HG02763 (cell line): ENCODE measurements around the gene CCT6A.
A peak's percentile ranks its signal among the peaks of the same experiment; 100 is the strongest.
"Not testable (repeated sequence)": the region's sequence is repeated elsewhere in the genome, so short reads cannot be mapped to it uniquely, and the experiment has no call there.

Experiments used
- ATAC-seq: cut with Tn5 transposase; IDR thresholded peaks from one replicate; pipeline ENCODE4 v1.9.1; 2021; ENCODE audit warnings: mild to moderate bottlenecking, moderate library complexity; ENCODE audit not compliant: unreplicated experiment

Gene CCT6A

DNA sequence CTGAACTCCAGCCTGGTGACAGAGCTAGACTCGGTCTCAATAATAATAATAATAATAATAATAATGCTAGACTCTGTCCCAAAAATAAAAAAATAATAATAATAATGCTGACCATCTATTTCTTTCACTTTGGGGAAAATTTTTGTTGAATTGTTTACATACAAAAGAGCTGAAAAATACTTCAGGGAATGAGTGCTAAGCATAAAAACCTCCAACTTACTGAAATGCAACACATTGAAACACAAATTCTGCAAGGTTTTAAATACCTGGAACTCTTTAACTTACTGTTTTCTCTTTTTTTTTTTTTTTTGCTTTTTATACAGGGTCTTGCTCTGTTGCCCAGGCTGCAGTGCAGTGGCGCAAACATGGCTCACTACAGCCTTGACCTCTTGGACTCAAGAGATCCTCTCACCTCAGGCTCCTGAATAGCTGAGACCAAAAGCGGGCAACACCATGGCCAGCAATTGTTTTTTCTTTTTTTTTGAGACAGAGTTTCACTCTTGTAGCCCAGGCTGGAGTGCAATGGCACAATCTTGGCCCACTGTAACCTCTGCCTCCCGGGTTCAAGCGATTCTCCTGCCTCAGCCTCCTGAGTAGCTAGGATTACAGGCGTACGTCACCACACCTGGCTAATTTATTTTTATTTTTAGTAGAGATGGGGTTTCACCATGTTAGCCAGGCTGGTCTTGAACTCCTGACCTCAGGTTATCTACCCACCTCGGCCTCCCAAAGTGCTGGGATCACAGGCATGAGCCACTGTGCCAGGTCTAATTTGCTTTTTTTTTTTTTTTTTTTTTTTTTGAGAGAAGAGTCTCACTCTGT is 46.8 kb downstream of the CCT6A start:
- not testable (repeated sequence) for ATAC-seq

DNA sequence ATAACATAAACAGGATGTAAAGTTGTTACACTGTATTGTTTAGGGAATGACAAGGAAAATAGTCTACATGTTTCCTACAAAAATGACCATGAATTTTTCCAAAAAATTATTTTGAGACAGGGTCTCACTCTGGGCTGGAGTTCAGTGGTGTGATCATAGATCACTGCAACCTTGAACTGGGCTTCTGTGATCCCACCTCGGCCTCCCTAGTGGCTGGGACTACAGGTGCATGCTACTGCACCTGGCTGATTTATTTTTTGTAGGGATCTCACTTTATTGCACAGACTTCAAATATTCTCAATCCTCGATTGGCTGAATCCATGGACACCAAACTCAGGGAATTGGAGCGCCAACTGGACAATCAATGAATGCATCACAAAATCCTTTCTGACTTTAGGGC is 48.1 kb downstream of the CCT6A start:
- ATAC-seq = no peak

DNA sequence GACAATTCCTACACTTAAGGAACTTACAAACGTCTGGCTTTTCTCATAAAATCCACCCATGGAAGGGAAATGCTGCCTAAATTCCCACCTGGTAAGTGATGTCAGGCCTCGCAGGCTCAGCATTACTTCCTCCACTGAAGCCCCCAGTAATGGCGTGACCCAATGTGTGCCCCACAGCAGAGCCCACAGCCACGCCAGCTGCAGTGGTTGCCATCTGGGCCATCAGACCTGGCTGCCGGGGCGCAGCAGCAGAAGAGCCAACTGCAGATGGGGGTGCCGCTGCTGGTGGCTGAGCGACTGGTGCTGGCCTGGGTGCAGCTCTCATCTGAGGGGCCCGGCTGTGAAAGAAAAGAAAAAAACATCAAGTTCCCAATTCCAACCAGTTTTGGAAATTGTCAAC is 52.6 kb downstream of the CCT6A start:
- ATAC-seq = not testable (repeated sequence)

GRCh38 chr7:56105508-56105907 is 53.9 kb downstream of the CCT6A start:
- peak; percentile 24 for ATAC-seq

GRCh38 chr7:56106108-56107073 is 54.8 kb downstream of the CCT6A start, which contains the start of gene CHCHD2:
TSS of gene CHCHD2 (minus strand) at chr7:56106476. CDS start at chr7:56106413, 63 bp downstream.
- ATAC-seq = peak; percentile 100

GRCh38 chr7:56107954-56108258 is 56.3 kb downstream of the CCT6A start:
- no peak for ATAC-seq

DNA sequence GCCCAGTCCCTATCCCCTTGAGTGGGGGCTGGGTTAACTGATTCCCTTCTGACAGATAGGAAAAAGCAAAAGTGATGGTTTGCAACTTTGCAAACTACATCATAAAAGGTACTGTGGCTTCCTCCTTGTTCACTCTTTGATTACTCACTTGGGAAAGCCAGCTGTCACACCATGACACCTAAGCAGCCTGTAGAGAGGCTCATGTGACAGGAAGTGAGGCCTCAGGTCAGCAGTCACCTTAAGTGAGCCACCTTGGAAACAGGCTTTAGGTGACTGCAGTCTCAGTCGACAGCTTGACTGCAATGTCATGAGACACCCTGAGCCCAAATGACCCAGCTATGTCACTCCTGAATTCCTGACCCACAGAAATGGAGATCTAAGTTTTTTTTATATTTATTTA is 59.0 kb downstream of the CCT6A start:
- no peak for ATAC-seq

DNA sequence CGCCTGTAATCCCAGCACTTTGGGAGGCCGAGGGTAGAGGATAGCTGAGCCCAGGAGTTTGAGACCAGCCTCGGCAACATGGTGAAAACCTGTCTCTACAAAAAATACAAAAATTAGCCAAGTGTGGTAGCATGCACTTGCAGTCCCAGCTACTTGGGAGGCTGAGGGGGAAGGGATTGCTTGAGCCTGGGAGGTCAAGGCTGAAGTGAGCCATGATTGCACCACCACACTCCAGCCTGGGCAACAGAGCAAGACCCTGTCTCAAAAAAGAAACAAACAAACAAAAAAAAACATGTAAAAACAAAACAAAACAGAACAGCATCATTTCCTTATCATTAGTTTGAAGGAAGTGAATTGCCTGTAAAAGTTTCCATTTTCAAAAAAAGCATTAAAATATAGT is 60.7 kb downstream of the CCT6A start:
- ATAC-seq = not testable (repeated sequence)
